Measurements from ENCODE around the gene MYO15B. TPM values are rescaled to one million over a fixed set of nuclear protein-coding genes. Genes with fewer than 3 reads are reported as not detected.

MYO15B gene
- total RNA-seq (99.8 and 153 TPM in 2 replicates), polyA plus RNA-seq (124 and 132 TPM in 2 replicates)

- Histone ChIP-seq H3K4me1 (ENCODE audit: insufficient read depth) (peaks cover 15% of the 10 kb centered on the region), H2AFZ (peak within 1 kb of the TSS; percentile 77), H3K4me3 (peak within 1 kb of the TSS; percentile 55), H3K27ac (peak within 1 kb of the TSS; percentile 83), H3K36me3 (replicated peaks; ENCODE audit: insufficient read depth, low read depth) (no peaks in the 10 kb centered on the region), H3K4me2 (peak within 1 kb of the TSS; percentile 93), H3K9me3 (ENCODE audit: low read depth) (no peaks in the 10 kb centered on the region), H4K20me1 (ENCODE audit: insufficient read depth, poor library complexity, severe bottlenecking) (no peaks in the 10 kb centered on the region), H3K79me2 (no peaks in the 10 kb centered on the region), H3K27me3 (no peaks in the 10 kb centered on the region), H3K9me2 (replicated peaks; ENCODE audit: insufficient read depth) (no peaks in the 10 kb centered on the region)
- DNase-seq (ENCODE audit: low spot score) = peak; percentile 75
- TF ChIP-seq CTCF (IDR thresholded peaks at IDR 0.05; ENCODE audit: poor library complexity) = peak; percentile 44
- TF ChIP-seq EZH2 (IDR thresholded peaks at IDR 0.05; ENCODE audit: borderline replicate concordance) = peak; percentile 53
- no peak for TF ChIP-seq EZH2phosphoT487 (IDR thresholded peaks at IDR 0.05; ENCODE audit: low read depth, severe bottlenecking, unreplicated experiment)
- WGBS (ENCODE audit: low lambda C conversion rate, missing lambda C conversion rate) = 10% methylated on average over 66 of the region's 82 CpGs
Measured at GRCh38 chr17:75587675-75588595, at the start of gene MYO15B. Gene MYO15B, plus strand, starts transcription at chr17:75587800. Its CDS starts 258 bp downstream, at chr17:75588058.

GRCh38 chr17:75539967-75540729, 47.5 kb upstream of the MYO15B start:
- no peak overlapping the region for H2AFZ ChIP-seq
- DNase-seq (ENCODE audit: low spot score) = no peak
- no peaks in the 10 kb centered on the region for H3K36me3 ChIP-seq (replicated peaks; ENCODE audit: insufficient read depth, low read depth)
- H3K9me3 ChIP-seq (ENCODE audit: low read depth) = no peaks in the 10 kb centered on the region
- H3K4me1 ChIP-seq (ENCODE audit: insufficient read depth) = peaks cover 62% of the 10 kb centered on the region
- H3K27ac ChIP-seq = peak overlapping the region; percentile 34
- H3K27me3 ChIP-seq = no peaks in the 10 kb centered on the region
- no peak overlapping the region for H3K4me3 ChIP-seq
- peaks cover 79% of the 10 kb centered on the region for H3K79me2 ChIP-seq
- H4K20me1 ChIP-seq (ENCODE audit: insufficient read depth, poor library complexity, severe bottlenecking) = no peaks in the 10 kb centered on the region
- 80% methylated on average over 13 of the region's 13 CpGs for WGBS (ENCODE audit: low lambda C conversion rate, missing lambda C conversion rate)
- no peak for TF ChIP-seq CTCF (IDR thresholded peaks at IDR 0.05; ENCODE audit: poor library complexity)
- no peak for TF ChIP-seq EZH2 (IDR thresholded peaks at IDR 0.05; ENCODE audit: borderline replicate concordance)
- no peak for TF ChIP-seq EZH2phosphoT487 (IDR thresholded peaks at IDR 0.05; ENCODE audit: low read depth, severe bottlenecking, unreplicated experiment)
- no peaks in the 10 kb centered on the region for H3K9me2 ChIP-seq (replicated peaks; ENCODE audit: insufficient read depth)
- H3K4me2 ChIP-seq = no peak overlapping the region

- TF ChIP-seq EZH2phosphoT487 (IDR thresholded peaks at IDR 0.05; ENCODE audit: low read depth, severe bottlenecking, unreplicated experiment) (no peak), CTCF (IDR thresholded peaks at IDR 0.05; ENCODE audit: poor library complexity) (no peak), EZH2 (IDR thresholded peaks at IDR 0.05; ENCODE audit: borderline replicate concordance) (no peak)
- H4K20me1 ChIP-seq (ENCODE audit: insufficient read depth, poor library complexity, severe bottlenecking) = no peaks in the 10 kb centered on the region
- H3K79me2 ChIP-seq = peaks cover 76% of the 10 kb centered on the region
- H3K4me1 ChIP-seq (ENCODE audit: insufficient read depth) = peaks cover 60% of the 10 kb centered on the region
- H3K9me3 ChIP-seq (ENCODE audit: low read depth) = no peaks in the 10 kb centered on the region
- no peak overlapping the region for H2AFZ ChIP-seq
- no peak overlapping the region for H3K4me2 ChIP-seq
- H3K27ac ChIP-seq = peak overlapping the region; percentile 34
- 63% methylated on average over 4 of the region's 4 CpGs for WGBS (ENCODE audit: low lambda C conversion rate, missing lambda C conversion rate)
- H3K27me3 ChIP-seq = no peaks in the 10 kb centered on the region
- H3K9me2 ChIP-seq (replicated peaks; ENCODE audit: insufficient read depth) = no peaks in the 10 kb centered on the region
- no peaks in the 10 kb centered on the region for H3K36me3 ChIP-seq (replicated peaks; ENCODE audit: insufficient read depth, low read depth)
- DNase-seq (ENCODE audit: low spot score) = no peak
- H3K4me3 ChIP-seq = no peak overlapping the region
Measured at GRCh38 chr17:75540923-75541503, 46.6 kb upstream of the MYO15B start.
